HepG2 (cell line): ENCODE data around the gene SYNE1. TPM values are rescaled to one million over a fixed set of nuclear protein-coding genes. Genes with fewer than 3 reads are reported as not detected.

Source experiments
- ATAC-seq: fragments of 200-7000 bp; cut with Tn5 transposase; 3 replicates; pipeline ENCODE4 v1.9.1; 2020; ENCODE audit warnings: mild to moderate bottlenecking, moderate library complexity
- BruUV-seq: library from RNA; stranded (reverse); fragments of 400-500 nt; replicated peaks from 2 replicates; lab custom pipeline; 2021; lab: Mats Ljungman, UMichigan
- CTCF ChIA-PET: fragments of 300-600 bp; formaldehyde crosslinking; extraction: SDS; loops from one replicate; lab custom pipeline; 2021; ENCODE audit warnings: low total read pairs, inconsistent platforms, low intra/inter-chr PET ratio; lab: Yijun Ruan, JAX
- POLR2A ChIA-PET: fragments of 350-600 bp; sonication (Branson Sonifier 250); formaldehyde crosslinking; loops from one replicate; lab custom pipeline; 2020; ENCODE audit warnings: antibody characterized with exemption, inconsistent platforms; lab: Yijun Ruan, JAX
- DNase-seq: peaks from one replicate; pipeline ENCODE4 v3.0.0-alpha.2; 2015; ENCODE audit warnings: low spot score
- FAIRE-seq: peaks from 3 replicates; lab custom pipeline; 2011; peaks lifted over from hg19 to GRCh38; lab: Jason Lieb, UNC
- H2AFZ ChIP-seq: one replicate; pipeline ENCODE4 v1.6.1; 2011; ENCODE audit warnings: low read length, inconsistent platforms
- H3K27ac ChIP-seq: fragments of 300-600 bp; 3 replicates; pipeline ENCODE4 v1.8.0; 2011; ENCODE audit warnings: mixed run types, mild to moderate bottlenecking, mixed read lengths, low read length, inconsistent platforms; ENCODE audit not compliant: insufficient read depth; ENCODE audit errors: extremely low read length
- H3K27me3 ChIP-seq, 2 experiments: fragments of 200-600 bp in 1 of 2; 2 replicates in 1 of 2; 3 replicates in 1 of 2; pipeline versions ENCODE4 v1.6.0 to v1.8.0; 2011; ENCODE audit warnings: low read length in 2 of 2, mild to moderate bottlenecking in 2 of 2, moderate library complexity in 2 of 2, inconsistent platforms in 1 of 2; ENCODE audit not compliant: insufficient read depth in 2 of 2, control insufficient read depth in 1 of 2
- H3K36me3 ChIP-seq, 2 experiments: fragments of 200-600 bp in 1 of 2; replicated peaks in 1 of 2; 2 replicates in 1 of 2; 3 replicates in 1 of 2; pipeline versions ENCODE4 v1.5.1 to v1.8.0; 2011; ENCODE audit warnings: low read length in 2 of 2, inconsistent platforms in 1 of 2; ENCODE audit not compliant: insufficient read depth in 2 of 2, control insufficient read depth in 1 of 2
- H3K4me1 ChIP-seq: 2 replicates; pipeline ENCODE4 v1.5.1; 2012; ENCODE audit warnings: low read length, inconsistent platforms; ENCODE audit not compliant: insufficient read depth
- H3K4me2 ChIP-seq: 2 replicates; pipeline ENCODE4 v1.6.0; 2011; ENCODE audit warnings: low read depth, low read length, inconsistent platforms
- H3K4me3 ChIP-seq, 3 experiments: fragments of 200-600 bp in 1 of 3; sonication (generic), shearing (Covaris generic) in 1 of 3; replicated peaks in 1 of 3; 2 replicates each; pipeline ENCODE4 v1.5.1; 2011 to 2016; ENCODE audit warnings: low read length in 3 of 3, inconsistent platforms in 2 of 3, low read depth in 2 of 3, mild to moderate bottlenecking in 2 of 3, control low read depth in 1 of 3, mixed read lengths in 1 of 3; ENCODE audit not compliant: insufficient read depth in 1 of 3
- H3K79me2 ChIP-seq: one replicate; pipeline ENCODE4 v1.6.1; 2011; ENCODE audit warnings: low read length, inconsistent platforms; ENCODE audit not compliant: insufficient read depth
- H3K9ac ChIP-seq: 2 replicates; pipeline ENCODE4 v1.6.0; 2011; ENCODE audit warnings: mild to moderate bottlenecking, low read depth, low read length, inconsistent platforms; ENCODE audit not compliant: insufficient read depth
- H3K9me3 ChIP-seq: 2 replicates; pipeline ENCODE4 v1.5.1; 2012; ENCODE audit warnings: mild to moderate bottlenecking, low read length
- H4K20me1 ChIP-seq: 2 replicates; pipeline ENCODE4 v1.6.0; 2011; ENCODE audit warnings: inconsistent platforms, mild to moderate bottlenecking, low read length, moderate library complexity; ENCODE audit not compliant: insufficient read depth
- ATAD3A ChIP-seq: sonication (generic); formaldehyde crosslinking; IDR thresholded peaks from 2 replicates; pipeline ENCODE4 v1.4.0; 2020; ENCODE audit warnings: missing genetic modification reagents
- ISL2 ChIP-seq: sonication (generic); formaldehyde crosslinking; IDR thresholded peaks from 2 replicates; pipeline ENCODE4 v1.5.0; 2020; ENCODE audit warnings: missing genetic modification reagents
- KLF6 ChIP-seq: IDR thresholded peaks from 2 replicates; pipeline ENCODE4 v1.8.0; 2016; ENCODE audit warnings: missing biosample characterization, missing genetic modification reagents
- MAFK ChIP-seq, 2 experiments: IDR thresholded peaks in 1 of 2; conservative IDR thresholded peaks in 1 of 2; 2 replicates each; pipeline ENCODE4 v1.6.1; 2011; ENCODE audit warnings: improper control_type of control experiment in 2 of 2, low read length in 2 of 2
- NFYC ChIP-seq: IDR thresholded peaks from 2 replicates; pipeline ENCODE4 v1.6.1; 2016; ENCODE audit warnings: missing genetic modification reagents, missing compliant biosample characterization
- PITX1 ChIP-seq: sonication (generic); formaldehyde crosslinking; IDR thresholded peaks from 2 replicates; pipeline ENCODE4 v1.5.1; 2020; ENCODE audit warnings: mild to moderate bottlenecking, missing genetic modification reagents
- RXRA ChIP-seq: sonication (generic); formaldehyde crosslinking; IDR thresholded peaks from 2 replicates; pipeline ENCODE4 v1.5.1; 2020; ENCODE audit warnings: missing genetic modification reagents
- ZNF274 ChIP-seq: sonication (generic); formaldehyde crosslinking; IDR thresholded peaks from 2 replicates; pipeline ENCODE4 v1.5.1; 2020; ENCODE audit warnings: mild to moderate bottlenecking, missing genetic modification reagents
- ZNF550 ChIP-seq: sonication (generic); formaldehyde crosslinking; IDR thresholded peaks from 2 replicates; pipeline ENCODE4 v1.4.0; 2020; ENCODE audit warnings: mild to moderate bottlenecking, missing genetic modification reagents, borderline replicate concordance
- ZNF589 ChIP-seq: sonication (generic); formaldehyde crosslinking; conservative IDR thresholded peaks from 2 replicates; pipeline ENCODE4 v1.8.0; 2022; ENCODE audit warnings: mild to moderate bottlenecking, moderate library complexity, missing genetic modification reagents
- WGBS: methylation state at CpG from one replicate; pipeline ENCODE4 v1.1.6; 2017; ENCODE audit warnings: low lambda C conversion rate; 5-methylcytosine and 5-hydroxymethylcytosine counted together
- in situ Hi-C: cut with HindIII; loops from 2 replicates; pipeline ENCODE4 v1.10.0; 2017; ENCODE audit warnings: low pct_unique_long_range_greater_than_20kb; ENCODE audit not compliant: extremely low pct_ligation_motif_present
- intact Hi-C: fragments of 100-400 bp; cut with micrococcal nuclease; formaldehyde crosslinking; loops from one replicate; pipeline ENCODE4 v1.10.0; 2022; ENCODE audit not compliant: unreplicated experiment
- polyA plus RNA-seq, 8 experiments: library from polyadenylated mRNA; depleted of rRNA in 3 of 8; stranded (reverse) in 7 of 8; unstranded in 1 of 8; fragments of >200 nt; fragmentation: Illumina TruSeq in 4 of 8; extraction: Trizol in 4 of 8; gene quantifications; 2 replicates each; pipeline versions ENCODE4 v1.2.1 to v1.2.3, GENCODE V29; 2011 to 2016; ENCODE audit warnings: low read depth in 4 of 8, missing spikeins in 1 of 8, mixed read lengths in 1 of 8; ENCODE audit not compliant: insufficient read depth in 1 of 8
- total RNA-seq, 5 experiments: library from RNA; depleted of rRNA; stranded (reverse); fragments of >200 nt; fragmentation: Illumina TruSeq; extraction: Trizol; gene quantifications; 2 replicates each; pipeline ENCODE4 v1.2.3, GENCODE V29; 2016; ENCODE audit warnings: low read depth in 1 of 5
- TF ChIP-seq, protein P1 (sequence below): IDR thresholded peaks from 2 replicates; pipeline ENCODE4 v1.6.1; 2016; ENCODE audit warnings: mild to moderate bottlenecking, missing biosample characterization, missing genetic modification reagents

Gene SYNE1
- total and polyA plus RNA-seq, 2 of the 13 experiments (the other 11 are each of a cell fraction or from before 2014, with no cell fraction given) = 5.5 to 15.9 TPM

DNA sequence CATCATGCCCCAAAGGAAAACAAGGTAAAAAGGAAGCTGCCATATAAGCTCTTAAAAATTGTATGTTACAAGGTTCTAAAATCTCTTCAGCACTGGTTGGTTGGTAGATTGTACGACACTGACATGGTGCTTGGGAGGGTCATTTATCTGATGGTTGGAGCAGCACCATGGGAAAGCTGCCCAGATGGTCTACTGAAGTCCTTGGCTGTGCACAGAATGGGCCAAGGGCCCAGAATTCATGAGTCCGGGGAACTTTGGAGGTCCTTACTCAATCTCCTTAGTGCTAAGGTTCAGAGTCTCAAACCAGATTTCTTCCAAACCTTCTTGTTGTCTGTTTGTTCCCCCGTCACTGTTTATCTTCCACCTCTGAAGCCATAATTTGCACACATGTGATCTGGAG is 515.3 kb downstream of the SYNE1 start:
- Histone ChIP-seq H3K9ac (no peak overlapping the region), H3K4me2 (no peak overlapping the region), H3K79me2 (no peaks in the 10 kb centered on the region), H3K4me1 (no peaks in the 10 kb centered on the region), H3K36me3 (no peaks in the 10 kb centered on the region), H3K27me3 (no peaks in the 10 kb centered on the region), H2AFZ (no peak overlapping the region), H3K4me3 (no peak overlapping the region), H3K9me3 (no peaks in the 10 kb centered on the region), H4K20me1 (no peaks in the 10 kb centered on the region), H3K27ac (no peak overlapping the region)
- TF ChIP-seq ZNF550 (CRISPR knock-in tag) (no peak), MAFK (conservative IDR thresholded peaks at IDR 0.05 in 1 of 2, IDR thresholded peaks at IDR 0.05 in 1 of 2; ENCODE audit: low read length in 2 of 2) (no peak), PITX1 (no peak), KLF6 (CRISPR knock-in tag) (no peak), ZNF589 (CRISPR knock-in tag) (no peak), RXRA (CRISPR knock-in tag) (no peak), ATAD3A (CRISPR knock-in tag) (no peak), NFYC (CRISPR knock-in tag) (no peak), ZNF274 (CRISPR knock-in tag) (no peak), ISL2 (no peak)
- TF ChIP-seq, protein P1, sequence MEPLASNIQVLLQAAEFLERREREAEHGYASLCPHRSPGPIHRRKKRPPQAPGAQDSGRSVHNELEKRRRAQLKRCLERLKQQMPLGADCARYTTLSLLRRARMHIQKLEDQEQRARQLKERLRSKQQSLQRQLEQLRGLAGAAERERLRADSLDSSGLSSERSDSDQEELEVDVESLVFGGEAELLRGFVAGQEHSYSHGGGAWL = no peak
- ATAC-seq (no peak), DNase-seq (no peak), FAIRE-seq (peak; percentile 34)
- 65% methylated on average over 3 of the region's 3 CpGs for WGBS
- in situ Hi-C loops = loop anchor here (5.0 kb wide), 2 partner anchors 360 to 445 kb away; no protein-coding TSS in a partner anchor
- ChIA-PET CTCF (no interaction called here), POLR2A (no interaction called here)
- intact Hi-C loops = loop anchor here (10.0 kb wide), 1 partner anchor 677 kb away; no protein-coding TSS in a partner anchor
- BruUV-seq = no TSS peak
